ENCODE data around the gene SGPP1. TPM values are rescaled to one million over a fixed set of nuclear protein-coding genes. Genes with fewer than 3 reads are reported as not detected.

Gene SGPP1
- total RNA-seq, 4 donors from 2014 or later: 5.9 to 13.9 (median 6.8) TPM

DNA sequence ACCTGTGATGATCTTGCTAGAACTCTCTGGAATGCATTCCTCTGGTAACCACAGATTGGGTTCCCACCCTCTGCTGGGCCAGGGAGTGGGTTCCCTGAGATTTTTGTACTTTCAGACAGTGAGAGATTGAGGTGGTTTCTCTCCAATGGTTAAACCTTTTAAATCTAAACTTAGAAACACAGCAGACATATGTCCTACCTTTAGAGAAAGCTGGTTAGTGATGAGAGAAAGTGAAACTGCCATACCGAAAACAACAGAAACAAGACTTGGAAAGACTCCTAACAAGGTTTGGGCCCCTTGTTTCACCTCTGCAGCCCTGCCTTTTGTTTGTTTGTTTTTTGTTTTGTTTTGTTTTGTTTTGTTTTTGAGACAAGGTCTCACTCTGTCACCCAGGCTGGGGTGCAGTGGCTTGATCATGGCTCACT is 9.7 kb upstream of the SGPP1 start:
- TF ChIP-seq POLR2A (IDR thresholded peaks at IDR 0.05): no peak
- TF ChIP-seq, protein P1, sequence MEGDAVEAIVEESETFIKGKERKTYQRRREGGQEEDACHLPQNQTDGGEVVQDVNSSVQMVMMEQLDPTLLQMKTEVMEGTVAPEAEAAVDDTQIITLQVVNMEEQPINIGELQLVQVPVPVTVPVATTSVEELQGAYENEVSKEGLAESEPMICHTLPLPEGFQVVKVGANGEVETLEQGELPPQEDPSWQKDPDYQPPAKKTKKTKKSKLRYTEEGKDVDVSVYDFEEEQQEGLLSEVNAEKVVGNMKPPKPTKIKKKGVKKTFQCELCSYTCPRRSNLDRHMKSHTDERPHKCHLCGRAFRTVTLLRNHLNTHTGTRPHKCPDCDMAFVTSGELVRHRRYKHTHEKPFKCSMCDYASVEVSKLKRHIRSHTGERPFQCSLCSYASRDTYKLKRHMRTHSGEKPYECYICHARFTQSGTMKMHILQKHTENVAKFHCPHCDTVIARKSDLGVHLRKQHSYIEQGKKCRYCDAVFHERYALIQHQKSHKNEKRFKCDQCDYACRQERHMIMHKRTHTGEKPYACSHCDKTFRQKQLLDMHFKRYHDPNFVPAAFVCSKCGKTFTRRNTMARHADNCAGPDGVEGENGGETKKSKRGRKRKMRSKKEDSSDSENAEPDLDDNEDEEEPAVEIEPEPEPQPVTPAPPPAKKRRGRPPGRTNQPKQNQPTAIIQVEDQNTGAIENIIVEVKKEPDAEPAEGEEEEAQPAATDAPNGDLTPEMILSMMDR (IDR thresholded peaks at IDR 0.05): no peak
- WGBS, 2 donors: 90 to 93% methylated on average over 1 of the region's 1 CpG
- intact Hi-C loops (cut with DNase I; ENCODE audit: low total_unique reads): no loop called here
- H3K4me3 ChIP-seq (ENCODE audit: low read depth, poor library complexity, severe bottlenecking): no peak overlapping the region
- no peak for DNase-seq (ENCODE audit: low spot score in 2 of 2)

DNA sequence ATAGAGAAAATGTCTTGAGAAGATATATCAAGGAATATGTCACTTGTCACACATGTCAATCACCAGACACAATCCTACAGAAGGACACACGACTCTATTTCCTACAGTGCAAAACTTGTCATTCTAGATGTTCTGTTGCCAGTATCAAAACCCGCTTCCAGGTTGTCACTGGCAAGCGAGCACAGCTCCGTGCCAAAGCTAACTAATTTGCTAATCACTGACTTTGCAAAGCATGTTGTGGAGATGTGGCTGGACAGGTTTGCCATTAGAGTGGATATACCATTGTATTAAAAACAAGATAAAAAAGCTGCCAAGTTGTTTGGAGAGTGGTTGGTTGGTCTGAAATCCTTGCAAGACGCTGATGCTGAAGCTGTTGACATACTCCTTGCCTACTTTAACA is 7.9 kb upstream of the SGPP1 start:
- TF ChIP-seq, protein P1 (IDR thresholded peaks at IDR 0.05): no peak
- TF ChIP-seq POLR2A (IDR thresholded peaks at IDR 0.05): no peak
- no peak for DNase-seq (ENCODE audit: low spot score in 2 of 2)
- no peak overlapping the region for H3K4me3 ChIP-seq (ENCODE audit: low read depth, poor library complexity, severe bottlenecking)
- 52 to 57% methylated on average over 5 of the region's 5 CpGs for WGBS, 2 donors
- intact Hi-C loops (cut with DNase I; ENCODE audit: low total_unique reads): no loop called here

DNA sequence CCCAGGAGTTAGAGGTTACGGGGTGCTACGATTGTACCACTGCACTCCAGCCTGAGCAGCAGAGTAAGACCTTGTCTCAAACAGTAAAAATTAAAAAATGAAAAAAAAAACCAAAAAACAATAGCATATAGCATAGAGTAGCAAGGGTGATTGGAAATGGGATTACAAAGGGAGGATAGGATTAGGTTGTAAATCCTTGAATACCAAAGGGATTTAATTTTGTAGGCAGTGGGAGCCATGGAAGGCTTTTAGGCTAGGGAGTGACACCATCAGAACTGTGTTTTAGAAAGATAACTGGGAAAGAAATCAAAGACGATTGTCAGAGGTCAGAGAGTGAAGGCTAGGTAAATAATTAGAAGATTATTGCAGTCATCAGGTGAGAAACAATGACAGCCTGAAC is 2.8 kb upstream of the SGPP1 start:
- intact Hi-C loops (cut with DNase I; ENCODE audit: low total_unique reads): no loop called here
- no peak for TF ChIP-seq POLR2A (IDR thresholded peaks at IDR 0.05)
- TF ChIP-seq, protein P1 (IDR thresholded peaks at IDR 0.05): no peak
- H3K4me3 ChIP-seq (ENCODE audit: low read depth, poor library complexity, severe bottlenecking): no peak overlapping the region
- WGBS, 2 donors: 79 to 89% methylated on average over 3 of the region's 3 CpGs
- no peak for DNase-seq (ENCODE audit: low spot score in 2 of 2)

DNA sequence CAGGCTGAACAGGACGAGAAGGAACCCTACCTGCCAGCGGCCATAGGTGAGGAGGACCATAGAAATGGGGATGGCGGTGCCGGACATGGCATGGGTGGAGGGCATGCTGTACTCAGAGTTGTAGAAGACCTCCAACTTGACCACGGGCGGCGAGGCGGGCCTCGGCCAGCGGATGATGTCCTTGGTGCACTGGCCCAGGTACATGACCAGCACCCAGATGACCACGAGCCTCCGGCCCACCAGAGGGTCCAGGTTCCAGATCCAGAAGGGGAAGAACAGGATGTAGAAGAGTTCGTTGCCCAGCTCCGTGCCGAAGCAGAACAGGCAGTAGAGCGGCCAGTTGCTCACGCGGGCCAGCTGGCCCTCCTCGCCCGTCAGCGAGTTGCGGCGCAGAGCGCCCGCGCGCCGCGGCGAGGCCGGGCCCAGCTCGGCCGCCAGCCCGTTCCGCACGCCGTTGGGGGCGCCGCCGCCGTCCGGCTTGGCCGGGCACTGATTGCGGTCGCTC is 582 bp downstream of the SGPP1 start:
- DNase-seq (ENCODE audit: low spot score in 2 of 2): peak in 1 of 2 donors; percentile 88
- peak overlapping the region; percentile 94 for H3K4me3 ChIP-seq (ENCODE audit: low read depth, poor library complexity, severe bottlenecking)

DNA sequence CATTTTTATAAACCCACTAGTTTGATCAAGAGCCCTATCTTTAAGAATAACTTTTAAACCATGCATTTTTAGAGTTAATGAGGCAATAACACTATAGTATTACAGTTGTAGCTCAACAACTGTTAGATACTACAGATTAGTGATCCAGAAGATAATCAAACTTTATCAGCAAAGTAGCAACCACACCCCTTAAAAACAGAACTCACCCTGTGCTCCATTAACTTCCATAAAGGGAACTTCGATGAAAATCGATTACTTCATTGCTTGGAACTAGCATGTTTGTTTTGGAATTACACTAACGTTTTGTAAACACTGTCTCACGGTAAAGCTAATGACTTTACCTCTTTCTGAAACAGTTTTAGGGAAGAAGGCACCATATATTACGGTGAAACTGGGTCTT is 1.4 kb downstream of the SGPP1 start:
- no peak for DNase-seq (ENCODE audit: low spot score in 2 of 2)
- WGBS, 2 donors: 9 to 16% methylated on average over 5 of the region's 5 CpGs
- intact Hi-C loops (cut with DNase I; ENCODE audit: low total_unique reads): loop anchor here (5.0 kb wide), 1 partner anchor 1261 kb away; the partner anchor contains the start of gene FNTB
- TF ChIP-seq, protein P1 (IDR thresholded peaks at IDR 0.05): no peak
- no peak for TF ChIP-seq POLR2A (IDR thresholded peaks at IDR 0.05)
- H3K4me3 ChIP-seq (ENCODE audit: low read depth, poor library complexity, severe bottlenecking): peak overlapping the region; percentile 94

More for the DNA sequence above, 582 bp downstream of the SGPP1 start:
- no peak for TF ChIP-seq POLR2A (IDR thresholded peaks at IDR 0.05)
- TF ChIP-seq, protein P1 (IDR thresholded peaks at IDR 0.05): no peak
- intact Hi-C loops (cut with DNase I; ENCODE audit: low total_unique reads): loop anchor here (5.0 kb wide), 1 partner anchor 1260 kb away; the partner anchor contains the start of gene FNTB
- 1% methylated on average over 16 to 44 of the region's 45 CpGs for WGBS, 2 donors

All from lower leg skin (tissue), 4 donors.